CD4-positive, alpha-beta T cell treated with Interleukin-17A for 4 hours (primary cell): ENCODE measurements around the gene ECHS1.

Experiments
- DNase-seq: peaks from one replicate; pipeline ENCODE4 v3.0.0-alpha.2; 2020; ENCODE audit warnings: mixed read lengths

Gene ECHS1

DNA sequence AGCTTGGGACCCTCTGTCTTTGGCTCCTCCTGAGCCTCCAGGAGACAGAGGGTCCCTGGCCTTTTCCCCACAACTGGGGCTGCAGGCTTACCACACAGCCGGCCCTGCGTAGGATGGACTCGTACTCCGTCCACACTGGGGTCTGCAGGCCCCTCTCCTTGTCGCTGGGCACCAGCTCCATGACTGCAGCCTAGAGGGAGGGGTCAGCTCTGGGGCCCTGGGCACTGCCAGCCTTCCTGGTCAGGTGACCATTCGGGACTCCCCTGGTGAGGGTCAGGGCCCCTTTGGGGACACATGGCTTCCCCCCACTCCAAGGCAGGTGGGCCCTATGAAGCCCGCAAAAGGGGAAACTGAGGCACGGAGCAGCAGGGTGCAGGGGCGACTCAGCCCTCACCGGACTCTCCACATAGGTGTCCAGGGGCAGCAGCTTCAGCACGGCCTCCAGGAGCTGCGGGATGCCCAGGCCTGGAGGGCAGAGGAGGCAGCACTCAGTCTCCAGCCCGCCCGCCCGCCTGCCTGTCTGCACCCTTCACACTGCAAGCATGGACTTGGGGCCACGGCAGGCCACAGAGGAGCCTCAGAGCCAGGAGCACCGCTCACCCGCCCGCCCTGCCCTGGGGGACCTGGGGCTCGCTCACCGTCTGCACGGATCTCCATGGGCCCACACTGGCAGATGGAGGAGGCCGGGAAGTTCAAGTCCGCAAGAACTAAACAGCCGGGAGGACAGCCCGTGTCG is 16.4 kb downstream of the ECHS1 start:
- DNase-seq, result no peak

DNA sequence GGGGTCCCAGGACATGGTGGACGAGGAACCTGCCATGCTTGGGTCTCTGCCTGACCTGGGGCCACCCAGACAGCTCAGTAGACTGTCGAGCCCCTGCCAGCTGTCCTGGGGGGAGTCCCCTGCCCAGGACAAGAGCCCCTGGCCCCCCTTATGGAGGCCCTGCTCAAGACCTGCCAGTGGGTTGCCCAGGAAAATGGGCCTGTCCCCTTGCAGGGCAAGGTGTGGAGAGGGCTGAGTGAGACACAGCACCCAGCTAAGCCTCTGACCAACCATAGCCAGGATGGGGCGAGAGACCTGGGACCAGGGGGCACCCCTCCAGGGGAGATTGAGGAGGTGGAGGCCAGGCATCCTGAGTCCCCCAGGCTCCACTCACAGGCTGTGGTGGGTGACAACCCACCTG is 17.2 kb downstream of the ECHS1 start:
- no peak for DNase-seq

DNA sequence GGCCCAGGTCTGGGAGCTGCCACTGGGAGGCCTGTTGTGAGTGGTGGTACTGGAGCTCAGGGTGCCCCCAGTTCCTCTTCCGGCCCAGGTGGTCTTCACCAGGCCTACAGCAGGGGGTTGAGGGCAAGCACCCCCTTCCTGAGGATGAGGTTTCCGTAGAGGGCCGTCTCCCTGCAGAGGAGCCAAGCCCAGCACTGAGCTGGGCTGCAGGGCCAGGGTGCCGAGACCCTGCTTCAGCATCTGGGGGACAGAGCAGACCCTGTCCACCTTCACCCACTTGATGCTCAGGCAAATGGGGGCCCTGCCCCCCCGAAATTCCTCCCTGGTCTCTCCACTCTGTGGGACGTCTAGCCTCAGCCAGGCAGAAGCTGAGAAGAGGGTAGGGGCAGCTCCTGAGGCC is 17.9 kb downstream of the ECHS1 start:
- DNase-seq, result no peak

DNA sequence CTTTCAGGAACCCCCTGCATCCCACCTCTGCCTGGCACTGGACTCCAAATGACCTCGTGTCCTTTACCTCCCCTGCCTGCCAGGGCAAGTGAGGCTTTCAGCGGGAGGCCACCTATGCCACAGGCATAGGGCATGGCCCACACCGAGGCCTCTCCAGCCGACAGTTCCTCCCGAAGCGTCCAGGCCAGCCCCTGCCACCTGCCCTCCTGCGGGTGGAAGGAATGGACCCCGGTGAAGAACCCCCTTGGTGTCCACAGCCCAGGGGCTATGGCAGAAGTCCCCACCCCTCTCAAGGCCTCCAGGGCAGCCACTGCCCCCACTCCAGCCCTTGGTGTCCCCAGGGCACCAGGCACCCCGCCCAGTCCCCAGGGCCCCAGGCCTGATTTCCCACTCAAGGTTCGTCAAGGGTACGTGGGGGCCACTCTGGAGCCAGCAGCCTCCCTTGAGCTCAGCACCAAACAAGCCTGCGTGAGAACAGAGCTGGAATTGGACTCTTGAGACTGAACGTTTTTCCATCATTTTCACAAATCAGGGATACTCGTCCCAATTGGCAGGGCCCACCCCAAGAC is 18.4 kb downstream of the ECHS1 start:
- DNase-seq, result no peak

DNA sequence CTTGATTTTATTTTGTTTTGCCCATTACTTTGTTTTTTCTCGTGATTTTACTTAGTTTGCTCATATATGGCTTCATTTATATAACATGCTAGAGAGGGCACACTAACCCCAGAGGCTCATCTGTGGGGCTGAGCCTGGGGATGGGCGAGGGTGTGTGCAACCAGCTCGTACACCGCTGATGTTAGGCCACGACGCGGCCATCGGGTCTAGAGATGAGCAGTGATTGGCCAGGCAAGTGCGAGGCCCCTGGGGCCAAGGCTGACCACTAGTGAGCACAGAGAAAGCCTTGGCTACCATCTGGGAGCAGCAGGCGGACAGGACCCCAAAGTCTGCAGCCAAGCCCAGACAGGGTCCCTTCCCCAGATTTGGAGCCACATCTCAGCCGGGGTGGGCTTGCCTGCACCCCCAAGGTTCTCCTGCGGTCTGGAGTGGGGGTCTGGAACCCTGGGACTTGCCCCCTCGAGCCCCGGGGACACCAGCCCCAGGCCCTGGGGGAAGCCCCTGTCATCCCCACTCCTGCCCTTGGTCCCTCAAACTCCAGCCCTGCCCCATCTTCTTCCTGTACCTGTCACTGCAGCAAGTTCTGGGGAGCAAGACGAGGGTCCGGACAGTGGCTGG is 19.1 kb downstream of the ECHS1 start:
- DNase-seq, result no peak

DNA sequence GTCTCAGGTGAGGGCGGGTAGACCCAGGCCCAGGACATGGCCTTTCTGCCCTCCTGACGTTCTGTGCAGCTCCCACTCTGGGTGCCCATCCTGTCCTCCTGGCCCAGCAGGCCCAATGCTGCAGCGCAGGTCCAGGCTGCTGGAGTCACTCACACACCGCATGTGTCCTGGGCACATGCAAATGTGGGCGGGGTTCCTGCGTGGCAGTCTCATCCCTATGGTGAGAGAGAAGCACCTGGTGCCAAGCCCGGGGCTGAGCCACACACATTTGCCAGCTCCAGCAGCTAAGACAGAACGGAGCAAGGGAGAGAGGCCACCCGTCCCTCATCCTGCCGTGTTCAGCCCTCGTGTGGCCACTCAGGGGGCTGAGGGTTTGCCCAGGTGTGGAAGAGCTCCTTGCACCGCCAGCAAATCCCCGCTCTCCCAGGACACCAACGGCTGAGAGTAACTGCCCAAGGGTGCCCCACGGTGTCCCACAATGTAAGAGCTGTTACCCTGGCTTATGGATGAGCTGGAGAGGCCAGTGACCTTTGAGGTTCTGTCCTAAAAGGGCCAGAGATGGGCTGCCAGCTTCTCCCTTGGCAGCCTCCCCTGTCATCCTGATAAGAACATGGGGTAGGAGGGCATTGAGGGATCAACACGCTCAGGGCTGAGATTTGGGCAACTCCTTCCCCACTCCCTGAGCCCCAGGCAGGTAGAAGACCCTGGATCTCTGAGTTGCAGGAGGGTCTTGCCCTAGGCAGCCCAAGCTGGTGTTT is 19.8 kb downstream of the ECHS1 start:
- DNase-seq, result no peak

DNA sequence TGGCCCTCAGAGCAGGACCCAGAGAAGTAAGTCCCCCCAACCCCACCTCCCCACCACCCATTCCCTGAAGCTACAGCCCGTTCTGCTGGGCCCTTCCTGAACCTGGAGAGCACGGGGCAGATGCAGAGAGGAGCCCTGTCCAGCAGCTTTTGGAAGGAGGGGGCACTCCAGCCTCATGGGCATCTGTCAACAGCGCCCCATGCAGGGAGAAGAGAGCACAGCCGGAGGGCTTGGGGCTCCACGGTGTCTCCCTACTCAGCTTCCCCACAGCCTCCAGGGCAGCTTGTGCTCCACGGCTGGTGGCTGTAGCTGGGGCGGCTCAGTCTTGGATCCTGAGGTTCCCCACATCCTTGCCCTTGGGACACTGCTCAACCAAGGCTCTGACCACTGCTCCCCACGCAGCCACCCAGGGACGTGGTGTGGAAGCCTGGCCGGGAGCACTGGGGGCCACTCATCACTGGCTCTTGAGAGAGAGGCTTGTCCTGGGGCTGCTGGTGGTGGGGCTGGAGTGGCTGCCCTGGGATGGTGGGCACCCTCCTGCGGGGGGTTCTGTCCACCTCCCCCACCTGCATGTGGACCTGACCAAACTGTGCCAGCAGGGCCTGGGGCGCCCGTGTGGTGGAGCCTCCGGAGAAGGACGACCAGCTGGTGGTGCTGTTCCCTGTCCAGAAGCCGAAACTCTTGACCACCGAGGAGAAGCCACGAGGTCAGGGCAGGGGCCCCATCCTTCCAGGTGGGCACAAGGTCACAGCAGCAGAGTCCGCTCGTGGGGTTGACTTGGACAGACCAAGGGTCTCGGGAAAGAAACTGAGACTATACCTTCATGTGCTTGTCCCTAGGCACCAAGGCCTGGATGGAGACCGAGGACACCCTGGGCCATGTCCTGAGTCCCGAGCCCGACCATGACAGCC is 21.5 kb downstream of the ECHS1 start:
- no peak for DNase-seq

DNA sequence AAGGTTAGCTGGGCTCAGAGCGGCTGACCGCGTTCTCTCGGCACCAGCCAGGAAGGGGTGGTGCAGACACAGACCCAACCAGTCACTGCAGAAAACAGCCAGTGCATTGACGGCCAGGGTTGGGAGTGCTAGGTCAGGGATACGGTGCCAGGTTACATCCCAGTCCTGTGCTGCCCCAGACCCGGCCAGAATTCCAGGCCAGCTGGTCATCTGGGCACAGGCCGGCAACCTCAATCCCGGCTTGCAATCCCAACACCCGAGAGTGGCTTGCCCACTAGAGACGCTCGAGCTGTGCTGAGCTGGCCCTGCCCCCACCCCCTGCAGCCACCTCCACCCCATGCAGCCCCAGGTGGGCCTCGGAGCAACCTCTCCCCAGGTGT is 22.2 kb downstream of the ECHS1 start:
- DNase-seq, result no peak

DNA sequence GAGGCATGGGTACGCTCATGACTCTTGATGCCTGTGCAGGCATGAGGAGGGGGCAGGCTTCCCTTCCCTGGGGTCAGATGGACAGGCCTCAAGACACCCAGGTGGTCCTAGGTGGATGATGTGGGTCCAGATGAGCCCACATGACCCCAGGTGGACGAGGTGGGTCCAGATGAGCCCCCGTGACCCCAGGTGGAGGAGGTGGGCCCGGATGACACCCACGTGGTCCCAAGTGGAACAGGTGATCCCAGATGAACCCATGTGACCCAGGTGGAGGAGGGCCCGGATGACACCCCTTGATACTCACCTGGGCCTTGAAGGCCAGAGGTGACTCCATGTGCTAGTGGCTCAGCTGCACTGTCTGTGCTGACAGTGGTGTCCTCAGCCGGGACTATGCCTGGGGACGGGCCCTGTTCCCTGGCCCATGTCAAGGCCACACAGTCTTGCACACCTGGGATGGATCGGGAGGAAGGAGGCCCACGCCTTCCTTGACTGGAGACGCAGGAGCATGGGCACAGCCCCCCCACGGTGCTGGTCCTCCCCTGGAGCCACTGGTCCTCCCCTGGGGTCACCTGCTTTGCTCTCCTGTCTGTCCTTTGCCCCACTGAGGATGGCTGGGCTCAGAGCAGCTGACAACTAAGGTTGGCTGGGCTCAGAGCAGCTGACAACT is 22.7 kb downstream of the ECHS1 start:
- DNase-seq, result no peak

DNA sequence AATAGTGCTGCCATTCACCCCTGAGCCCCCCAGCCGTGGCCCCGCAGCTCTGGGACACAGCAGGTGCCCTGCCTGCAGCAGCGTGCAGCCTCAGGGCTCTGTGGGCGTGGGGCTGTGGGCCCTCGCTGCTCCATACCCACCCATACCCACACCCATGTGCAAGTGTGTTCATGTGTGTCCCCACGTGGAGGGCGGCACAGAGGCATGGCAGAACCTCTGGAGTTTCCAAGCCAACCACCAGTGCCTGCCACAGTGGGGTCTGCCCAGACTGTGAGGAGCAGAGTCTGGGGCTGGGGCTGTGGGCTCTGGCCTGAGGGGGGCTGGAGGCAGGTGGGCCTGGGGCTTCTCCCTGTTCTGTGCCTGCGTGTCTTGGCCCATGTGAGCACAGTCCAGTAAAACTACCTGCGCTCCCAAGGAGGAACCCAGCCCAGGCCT is 23.6 kb downstream of the ECHS1 start:
- no peak for DNase-seq

DNA sequence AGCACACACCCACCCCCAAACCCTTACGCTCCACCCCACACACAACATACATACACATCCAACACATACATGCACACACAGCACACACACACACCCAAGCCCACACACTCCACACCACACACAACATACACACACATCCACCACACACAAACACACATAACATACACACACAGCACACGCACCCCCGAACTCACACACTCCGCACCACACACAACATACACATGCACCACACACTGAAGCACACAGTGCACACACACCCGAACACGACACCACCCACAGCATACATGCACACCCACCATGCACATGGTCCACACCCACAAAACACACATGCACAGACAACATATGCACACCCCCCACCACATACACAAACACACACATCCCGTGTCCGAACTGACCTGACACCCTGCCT is 24.0 kb downstream of the ECHS1 start:
- DNase-seq, result no peak

DNA sequence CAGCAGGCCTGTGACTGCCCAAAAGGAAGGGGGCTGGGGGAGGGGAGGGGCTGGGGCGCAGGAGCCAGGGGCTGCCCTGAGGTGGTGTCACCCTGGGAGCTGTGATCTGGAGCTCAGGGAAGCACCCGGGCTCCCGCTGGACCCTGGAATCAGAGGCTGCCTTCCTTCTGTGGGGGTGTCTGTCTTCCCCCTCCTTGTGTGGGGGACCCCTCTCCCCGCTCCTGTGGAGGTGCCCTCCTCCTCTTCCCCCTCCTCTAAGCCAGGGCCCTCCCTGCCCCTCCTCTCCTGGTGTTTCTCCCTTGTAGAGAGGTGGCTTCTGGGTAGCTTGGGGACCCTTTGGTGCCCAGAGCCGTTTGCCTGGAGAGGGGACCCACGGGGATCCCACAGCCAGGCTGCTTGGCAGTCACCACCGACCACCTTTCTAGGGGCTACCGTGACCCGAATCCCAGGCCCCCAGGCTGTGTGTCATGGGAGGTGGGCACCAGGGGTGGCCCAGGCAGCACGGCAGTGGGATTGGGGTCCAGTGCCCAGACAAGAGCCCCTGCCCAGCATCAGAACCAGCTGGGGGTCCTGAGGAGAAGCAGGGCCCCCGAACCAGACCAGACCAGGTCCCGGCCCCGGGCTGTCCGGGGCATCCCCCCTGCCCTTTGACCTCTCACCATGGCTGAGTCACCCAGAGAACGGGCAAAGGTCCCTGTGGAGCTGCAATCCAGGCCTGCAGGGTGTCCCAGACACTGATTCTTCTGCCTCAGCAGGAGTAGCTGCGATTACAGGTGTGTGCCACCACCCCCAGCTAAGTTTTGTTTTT is 25.2 kb downstream of the ECHS1 start:
- no peak for DNase-seq

DNA sequence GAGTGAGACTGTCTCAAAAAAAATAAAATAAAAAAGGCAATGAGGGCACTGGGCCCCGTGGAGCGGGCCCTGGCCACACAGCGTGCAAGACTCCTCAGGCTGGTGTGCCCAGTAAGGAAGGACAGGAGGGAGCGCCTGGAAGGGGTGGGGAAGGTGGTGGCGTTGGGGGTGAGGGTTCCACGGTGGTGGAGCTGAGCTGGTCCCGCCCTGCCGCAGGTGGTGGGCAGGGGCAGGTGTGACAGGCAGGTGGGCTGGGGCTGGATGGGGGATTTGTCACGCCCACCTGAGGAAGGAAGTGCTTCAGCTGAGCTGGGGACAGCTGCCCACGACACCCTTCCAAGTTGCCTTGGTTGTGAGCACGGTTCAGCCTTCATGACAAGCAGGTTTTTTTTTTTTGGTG is 26.7 kb downstream of the ECHS1 start:
- no peak for DNase-seq

DNA sequence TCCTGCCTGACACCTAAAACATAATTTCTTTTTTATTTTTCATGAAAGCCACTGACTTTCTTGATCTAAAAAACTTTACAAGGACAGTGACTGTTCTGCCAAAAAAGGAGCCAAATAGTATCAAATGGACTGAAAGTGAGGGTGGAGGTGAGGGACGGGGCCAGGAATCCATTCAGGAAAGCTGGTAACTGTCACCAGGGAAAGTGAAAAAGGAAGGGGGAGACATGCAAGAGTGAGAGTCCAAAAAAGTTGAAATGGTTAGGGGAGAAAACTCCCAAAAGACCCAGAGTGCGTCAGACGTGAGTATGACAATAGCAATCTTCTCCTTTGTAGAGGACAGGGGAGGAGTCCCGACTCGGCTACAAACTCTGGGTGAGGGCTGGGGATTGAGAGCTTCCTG is 28.9 kb downstream of the ECHS1 start:
- DNase-seq, result no peak

DNA sequence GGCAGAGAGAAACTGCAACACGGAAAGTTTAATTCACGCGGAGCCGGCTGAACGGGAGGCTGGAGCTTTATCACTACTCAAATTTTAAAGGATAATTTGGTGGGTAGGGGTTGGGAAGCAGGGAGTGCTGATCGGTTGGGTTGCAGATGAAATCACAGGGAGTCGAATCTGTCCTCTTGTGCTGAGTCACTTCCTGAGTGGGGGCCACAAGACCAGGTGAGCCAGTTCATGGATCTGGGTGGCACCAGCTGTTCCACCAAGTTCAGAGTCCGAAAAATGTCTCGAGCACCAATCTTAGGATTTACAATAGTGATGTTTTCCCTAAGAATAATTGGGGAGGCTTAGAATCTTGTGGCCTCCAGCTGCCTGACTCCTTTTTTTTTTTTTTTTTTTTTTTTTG is 29.6 kb downstream of the ECHS1 start:
- DNase-seq, result no peak

DNA sequence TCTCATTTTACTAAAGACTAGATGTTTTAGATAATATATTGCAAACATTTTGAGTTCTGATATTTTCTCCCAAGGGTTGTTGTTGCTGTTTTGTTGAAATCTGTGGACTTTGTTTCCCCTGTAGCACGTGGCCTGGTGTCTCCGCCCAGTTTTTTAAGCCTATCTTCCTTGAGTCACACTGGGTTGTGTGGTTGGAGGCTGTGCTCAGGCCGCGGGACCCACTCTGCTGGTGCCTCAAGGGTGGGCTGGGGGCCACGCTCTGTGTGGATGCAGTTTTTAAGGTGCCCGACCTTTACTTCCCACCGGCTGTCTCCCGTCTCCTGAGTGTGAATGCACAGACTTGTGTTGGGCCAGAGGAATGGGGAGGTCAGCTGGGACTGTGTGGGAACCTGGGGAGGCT is 30.2 kb downstream of the ECHS1 start:
- DNase-seq, result no peak

DNA sequence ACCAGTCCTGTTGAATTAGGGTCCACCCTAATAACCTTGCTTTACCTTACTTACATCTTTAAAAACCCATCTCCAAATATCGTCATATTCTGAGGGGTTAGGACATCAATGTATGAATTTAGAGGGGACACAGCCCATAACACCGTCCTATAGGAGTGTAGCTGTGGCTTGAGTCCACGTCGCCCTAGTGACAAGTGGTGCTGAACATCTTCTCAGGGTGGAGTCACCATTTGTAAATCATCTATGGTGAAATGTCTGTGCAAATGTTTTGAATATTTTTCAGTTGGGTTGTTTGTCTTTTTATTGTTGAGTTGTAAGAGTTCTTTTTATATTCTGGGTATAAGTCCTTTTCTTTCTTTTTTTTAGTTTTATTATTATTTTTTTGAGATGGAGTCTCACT is 31.2 kb downstream of the ECHS1 start:
- DNase-seq, result no peak

DNA sequence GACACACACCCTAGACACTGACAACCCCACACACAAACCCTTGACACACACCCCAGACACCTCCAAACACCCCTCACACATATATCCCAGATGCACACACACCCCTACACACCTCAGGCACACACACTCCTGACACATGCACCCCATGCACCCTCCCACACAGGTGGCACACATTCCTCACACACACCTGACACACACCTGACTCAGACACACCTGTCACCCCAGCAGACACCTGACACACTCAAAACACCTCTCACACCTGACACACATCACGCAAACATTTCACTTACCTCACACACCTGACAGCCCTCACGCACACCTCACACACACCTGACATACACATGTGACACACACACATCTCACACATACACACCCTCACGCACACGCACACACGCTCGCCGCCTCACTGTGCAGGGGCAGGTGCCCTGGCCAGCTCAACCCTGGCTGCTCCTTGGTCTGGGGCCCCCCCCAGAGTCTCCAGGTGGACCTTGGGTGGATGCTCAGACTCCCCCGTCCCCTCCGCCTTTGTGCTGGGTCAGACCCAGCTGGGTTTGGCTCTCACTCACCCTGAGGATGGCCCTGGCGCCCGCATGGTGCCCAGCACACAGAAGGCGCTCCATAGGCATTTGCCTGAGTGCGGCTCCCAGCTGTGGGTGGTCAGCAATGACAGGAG is 33.3 kb downstream of the ECHS1 start:
- no peak for DNase-seq

DNA sequence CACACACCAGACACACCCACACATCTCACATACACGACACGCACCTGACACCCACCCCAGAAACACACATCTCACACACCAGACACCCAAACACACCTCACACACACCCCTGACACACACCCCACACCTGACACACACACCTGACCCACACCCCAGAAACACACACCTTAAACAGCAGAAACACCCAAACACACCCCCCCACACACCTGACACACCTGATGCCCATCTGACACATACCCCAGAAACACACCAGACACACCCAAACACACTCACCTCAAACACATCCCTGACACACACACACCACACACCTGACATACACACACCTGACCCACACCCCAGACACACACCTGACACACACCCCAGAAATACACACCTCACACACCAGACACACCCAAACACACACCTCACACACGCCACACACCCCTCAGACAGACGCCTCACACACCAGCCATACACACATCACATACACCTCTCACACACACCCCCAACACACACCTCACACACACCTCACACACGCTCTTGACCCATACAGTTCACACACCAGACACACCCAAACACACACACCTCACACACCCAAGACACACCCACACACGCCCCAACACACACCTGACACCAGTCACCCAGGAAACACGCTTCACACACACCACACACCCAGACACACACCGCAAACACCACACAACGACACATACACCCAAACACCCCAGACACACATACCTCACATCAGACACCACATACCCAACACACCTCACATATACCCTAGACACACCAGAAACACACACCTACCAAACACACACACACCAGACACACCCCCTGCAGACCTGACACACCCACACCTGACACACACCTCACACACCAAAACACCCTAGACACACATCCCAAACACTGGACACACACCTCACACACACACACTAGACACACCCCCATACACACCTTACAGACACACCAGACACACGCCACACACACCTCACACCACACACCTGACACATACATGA is 34.8 kb downstream of the ECHS1 start:
- DNase-seq, result no peak

DNA sequence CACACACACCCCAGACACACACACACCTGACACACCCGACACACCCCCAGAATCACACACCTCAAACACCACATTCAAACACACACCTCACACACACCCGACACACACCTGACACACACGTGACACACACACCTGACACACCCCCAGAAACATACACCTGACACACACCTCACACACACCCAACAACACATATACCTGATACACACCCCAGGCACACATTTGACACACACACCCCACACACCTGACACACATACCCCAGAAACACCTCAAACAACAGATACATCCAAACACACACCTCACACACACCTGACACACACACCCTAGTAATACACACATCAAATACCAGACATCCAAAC is 35.8 kb downstream of the ECHS1 start:
- DNase-seq, result no peak
